SW 1271 (cell line): ENCODE measurements around the gene DENND4C.
"Not testable (repeated sequence)": the region's sequence is repeated elsewhere in the genome, so short reads cannot be mapped to it uniquely, and the experiment has no call there.

Experiments
- DNase-seq, 2 experiments: peaks; one replicate each; lab custom pipeline; 2025; lab: John Stamatoyannopoulos, UW

The DENND4C gene

GRCh38 chr9:19266778-19267384 is 36.4 kb downstream of the DENND4C start:
- DNase-seq = not testable (repeated sequence)

DNA sequence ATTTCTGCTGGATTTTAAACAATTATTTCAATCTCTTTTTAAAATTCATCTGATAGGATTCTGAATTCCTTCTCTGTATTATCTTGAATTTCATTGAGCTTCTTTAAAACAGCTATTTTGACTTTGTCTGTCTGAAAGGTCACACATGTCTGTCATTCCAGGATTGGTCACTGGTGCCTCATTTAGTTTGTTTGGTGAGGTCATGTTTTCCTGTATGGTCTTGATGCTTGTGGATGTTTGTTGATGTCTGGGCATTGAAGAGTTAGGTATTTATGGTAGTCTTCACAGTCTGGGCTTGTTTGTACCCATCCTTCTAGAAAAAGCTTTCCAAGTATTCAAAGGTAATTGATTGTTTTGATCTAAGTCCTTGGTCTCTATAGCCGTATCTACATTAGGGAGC is 39.1 kb downstream of the DENND4C start:
- DNase-seq = no peak

GRCh38 chr9:19270421-19270949 is 40.0 kb downstream of the DENND4C start:
- DNase-seq = no peak

GRCh38 chr9:19271081-19271480 is 40.6 kb downstream of the DENND4C start:
- no peak for DNase-seq

GRCh38 chr9:19281801-19282200 is 51.3 kb downstream of the DENND4C start:
- no peak for DNase-seq

- DNase-seq = no peak
These were observed 52.7 kb downstream of the DENND4C start for GRCh38 chr9:19283072-19283710.

DNA sequence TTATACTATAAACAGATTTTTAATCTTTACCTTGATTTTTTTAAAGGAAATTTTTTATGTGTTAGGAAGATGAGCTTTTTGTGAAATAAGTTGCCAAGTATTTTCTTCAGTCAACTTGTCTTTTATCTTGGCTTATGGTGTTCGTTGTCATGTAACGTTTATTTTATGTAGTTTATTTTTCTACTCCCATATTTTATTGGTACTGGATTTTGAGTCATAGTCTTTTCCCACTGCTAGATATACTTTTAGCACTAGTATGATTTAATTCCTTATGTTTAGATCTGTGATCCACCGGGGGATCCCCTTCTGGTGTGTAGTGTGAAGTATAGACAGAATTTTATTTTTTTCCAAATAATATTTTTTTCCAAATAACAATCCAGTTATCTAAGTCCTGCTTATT is 54.2 kb downstream of the DENND4C start:
- no peak for DNase-seq

DNA sequence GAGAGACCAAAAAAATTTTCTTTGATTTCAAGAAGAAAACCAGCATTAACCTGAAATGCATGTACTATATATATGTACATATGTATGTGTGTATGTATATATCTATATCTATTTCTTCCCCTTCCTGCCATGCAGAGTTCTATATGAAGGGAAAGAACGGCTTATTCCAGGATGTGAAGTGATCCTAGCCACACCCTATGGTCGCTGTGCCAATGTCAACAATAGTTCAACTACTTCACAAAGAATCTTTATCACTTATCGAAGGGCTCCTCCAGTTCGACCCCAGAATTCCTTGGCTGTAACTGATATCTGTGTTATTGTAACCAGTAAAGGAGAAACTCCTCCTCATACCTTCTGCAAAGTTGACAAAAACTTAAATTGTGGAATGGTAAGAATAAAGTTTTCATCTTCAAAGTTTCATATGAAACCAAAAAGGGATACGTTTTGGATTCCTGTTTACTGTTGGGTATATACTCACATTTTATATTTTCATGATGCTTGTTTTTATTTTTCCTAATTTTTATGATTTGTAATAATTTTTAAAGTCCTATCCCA is 56.2 kb downstream of the DENND4C start:
- no peak for DNase-seq

DNA sequence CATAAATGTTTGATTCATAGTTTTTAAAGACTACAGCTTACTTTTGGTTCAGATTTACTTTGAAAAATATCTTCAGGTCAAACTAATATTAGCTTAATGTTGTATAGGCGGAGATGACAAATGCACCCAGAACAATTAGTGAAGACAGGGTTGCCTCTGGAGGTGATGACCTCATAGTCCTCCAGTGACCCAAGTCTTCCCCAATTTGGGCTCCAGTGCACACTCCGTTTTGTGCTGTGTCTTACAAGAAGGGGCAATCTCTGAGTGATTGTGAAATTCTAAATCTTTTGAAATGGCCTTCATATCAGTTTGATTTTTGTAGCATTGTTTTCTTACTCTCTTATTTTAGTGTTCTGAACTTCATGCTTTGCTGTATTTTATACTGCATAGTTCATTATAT is 57.6 kb downstream of the DENND4C start:
- no peak for DNase-seq

- DNase-seq = no peak
These were observed 59.6 kb downstream of the DENND4C start for GRCh38 chr9:19290103-19290502.

GRCh38 chr9:19294219-19294618 is 63.7 kb downstream of the DENND4C start:
- DNase-seq = no peak

DNA sequence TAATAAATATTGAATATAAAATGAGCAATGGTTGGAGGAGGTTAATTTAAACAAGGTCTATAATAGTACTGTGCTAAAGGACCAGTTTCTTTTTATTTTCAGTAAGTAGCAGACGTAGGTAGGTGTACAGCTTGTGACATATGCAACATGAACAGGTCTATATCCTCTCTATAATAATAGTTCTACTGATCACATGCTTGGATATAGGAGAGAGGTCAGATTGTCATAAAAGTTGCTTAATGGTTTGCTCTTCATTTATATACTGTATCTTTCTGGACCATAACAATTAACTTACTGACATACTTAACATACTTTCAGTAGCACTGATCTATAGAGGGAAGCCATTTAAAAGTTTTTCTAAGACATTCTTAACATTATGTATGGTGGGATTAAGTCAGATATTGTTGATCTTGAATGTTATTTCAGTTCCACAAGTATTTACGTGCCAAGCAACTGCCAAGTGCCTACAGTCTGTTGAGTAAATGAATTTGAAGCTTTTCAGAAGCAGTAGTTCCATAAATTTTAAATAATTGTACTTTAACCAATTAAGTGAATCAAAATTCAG is 68.0 kb downstream of the DENND4C start:
- DNase-seq = no peak

- no peak for DNase-seq
These were observed 72.7 kb downstream of the DENND4C start for GRCh38 chr9:19303216-19303615.

DNA sequence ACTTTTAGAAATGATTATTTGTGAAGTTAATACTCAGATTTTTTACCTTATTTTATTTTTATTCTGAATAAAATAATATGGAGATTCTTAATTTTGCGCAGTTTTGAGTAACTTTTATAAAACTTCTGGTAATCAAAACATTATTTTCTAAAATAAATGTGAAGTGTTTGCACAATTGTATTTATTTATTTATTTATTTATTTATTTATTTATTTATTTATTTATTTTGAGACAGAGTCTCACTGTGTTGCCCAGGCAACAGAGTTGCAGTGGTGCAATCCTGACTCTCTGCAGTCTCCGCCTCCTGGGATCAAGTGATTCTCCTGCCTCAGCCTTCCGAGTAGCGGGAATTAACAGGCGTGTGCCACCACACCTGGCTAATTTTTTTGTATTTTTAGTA is 76.1 kb downstream of the DENND4C start:
- DNase-seq = no peak

DNA sequence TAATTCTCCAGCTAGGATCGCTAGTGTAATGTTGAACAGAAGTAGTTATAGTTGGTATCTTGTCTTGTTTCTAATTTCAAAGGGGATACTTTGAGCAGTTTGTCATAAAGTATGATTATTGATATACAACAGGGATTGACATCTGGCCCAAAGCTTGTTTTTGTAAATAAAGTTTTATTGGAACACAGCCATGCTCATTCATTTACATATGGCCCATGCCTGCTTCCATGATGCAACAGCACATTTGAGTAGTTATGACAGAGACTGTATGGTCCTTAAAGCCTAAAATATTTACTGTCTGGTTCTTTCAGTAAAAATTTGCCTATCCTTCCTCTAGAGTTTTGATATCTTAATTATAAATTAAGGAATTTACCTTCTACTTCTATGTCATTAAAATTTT is 79.8 kb downstream of the DENND4C start:
- DNase-seq = no peak

- no peak for DNase-seq
These were observed 83.1 kb downstream of the DENND4C start for GRCh38 chr9:19313573-19313972.

DNA sequence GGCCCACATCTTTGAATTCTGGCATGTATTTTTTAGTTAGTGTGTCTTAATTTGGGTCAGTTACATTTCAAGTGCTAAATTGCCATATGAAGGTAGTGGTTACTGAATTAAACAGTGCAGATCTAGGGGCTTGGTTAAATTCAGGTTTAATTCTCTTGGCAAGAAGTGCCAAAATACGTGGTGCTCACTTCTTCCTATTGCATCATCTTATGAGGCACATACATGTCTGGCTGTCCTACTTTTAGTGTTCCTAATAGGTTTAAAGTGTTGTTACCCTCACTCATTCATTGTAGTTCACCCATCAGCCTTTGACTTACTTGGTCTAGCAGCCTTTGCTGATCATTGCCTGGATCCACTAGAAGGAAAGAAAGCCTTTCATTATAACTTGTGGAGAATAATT is 90.0 kb downstream of the DENND4C start:
- no peak for DNase-seq

GRCh38 chr9:19331877-19332276 is 101.4 kb downstream of the DENND4C start:
- no peak for DNase-seq

DNA sequence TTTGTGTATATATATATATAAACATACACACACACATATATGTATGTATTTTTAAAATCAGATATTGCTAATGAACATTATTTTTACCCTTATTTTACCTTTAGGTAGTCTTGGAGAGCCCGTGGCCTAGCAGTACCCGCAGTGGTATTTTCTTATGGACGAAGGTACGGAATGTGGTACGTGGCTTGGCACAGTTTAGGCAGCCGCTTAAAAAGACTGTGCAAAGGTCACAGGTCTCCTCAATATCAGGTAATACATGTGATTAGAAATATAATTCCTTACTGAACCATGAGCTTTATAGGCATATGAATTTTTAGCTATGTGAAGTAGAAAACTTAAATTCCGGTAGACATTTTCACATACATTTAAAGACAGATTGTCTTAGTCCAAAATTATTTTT is 105.7 kb downstream of the DENND4C start:
- no peak for DNase-seq

DNA sequence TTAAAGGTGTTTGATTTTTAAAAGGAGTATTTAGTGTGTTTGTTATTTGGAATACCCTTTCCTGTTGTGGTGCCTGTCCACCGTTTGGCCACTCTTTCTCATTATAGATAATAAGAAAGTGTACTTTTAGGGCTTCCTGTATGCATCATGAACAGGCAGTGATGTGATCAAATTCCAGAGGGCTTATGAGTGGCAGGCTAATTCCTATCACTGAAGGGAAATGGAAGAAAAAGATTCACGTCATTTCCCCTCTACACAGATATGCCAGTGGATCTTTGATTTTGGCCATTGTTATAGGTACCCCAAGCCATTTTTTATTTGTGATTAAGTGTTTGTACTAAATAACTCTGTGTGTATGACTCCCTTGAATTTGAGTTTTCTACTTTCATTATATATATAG is 112.5 kb downstream of the DENND4C start:
- no peak for DNase-seq

DNA sequence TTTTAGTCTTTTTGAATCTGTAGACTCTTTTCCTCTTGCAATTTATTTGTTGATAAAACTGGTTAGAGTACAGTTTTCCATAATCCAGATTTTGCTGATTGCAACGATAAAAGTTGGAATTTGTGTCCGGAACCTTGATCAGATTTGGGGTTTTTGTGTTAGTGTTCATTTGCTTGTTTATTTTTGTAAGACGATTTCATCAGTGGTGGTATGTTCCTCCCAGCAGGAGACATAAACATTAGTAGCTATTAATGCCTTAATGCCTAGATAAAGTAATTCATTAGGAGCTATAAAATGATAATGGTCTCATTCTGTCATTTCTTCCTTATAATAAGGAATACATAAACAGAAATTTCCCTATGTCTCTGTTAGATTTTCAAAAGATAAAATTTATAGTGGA is 128.2 kb downstream of the DENND4C start:
- DNase-seq = no peak

- DNase-seq = no peak
These were observed 138.6 kb downstream of the DENND4C start for GRCh38 chr9:19369107-19369506.

GRCh38 chr9:19371942-19372341 is 141.4 kb downstream of the DENND4C start:
- DNase-seq = no peak
